Measurements from ENCODE around the gene NADK2.
"Not testable (repeated sequence)": the region's sequence is repeated elsewhere in the genome, so short reads cannot be mapped to it uniquely, and the experiment has no call there.

Gene NADK2

GRCh38 chr5:36241631-36242533 lies at the start of gene NADK2:
NADK2 (minus strand) TSS chr5:36241925; CDS start chr5:36241798, 127 bp downstream.
- peak within 1 kb of the TSS; percentile 73 to 92 for H3K4me3 ChIP-seq (ENCODE audit: low read depth in 1 of 2, low read length in 1 of 2)
- TF ChIP-seq CTCF (IDR thresholded peaks at IDR 0.05), result peak; percentile 78
- peak within 1 kb of the TSS; percentile 86 for H3K27ac ChIP-seq
- H3K27me3 ChIP-seq, result no peaks in the 10 kb centered on the region
- H3K36me3 ChIP-seq, result no peaks in the 10 kb centered on the region
- H3K4me1 ChIP-seq (ENCODE audit: control insufficient read depth in 1 of 2, insufficient read depth in 1 of 2, low read depth in 1 of 2, low read length in 1 of 2), result peaks cover 16 to 19% of the 10 kb centered on the region in 2 experiments
- no peaks in the 10 kb centered on the region for H3K9me3 ChIP-seq

GRCh38 chr5:36285837-36286615 lies 44.3 kb upstream of the NADK2 start:
- Histone ChIP-seq H3K4me1 (ENCODE audit: control insufficient read depth in 1 of 2, insufficient read depth in 1 of 2, low read depth in 1 of 2, low read length in 1 of 2) (no peaks in the 10 kb centered on the region), H3K27ac (no peak overlapping the region), H3K9me3 (no peaks in the 10 kb centered on the region), H3K36me3 (no peaks in the 10 kb centered on the region), H3K4me3 (ENCODE audit: low read depth in 1 of 2, low read length in 1 of 2) (no peak overlapping the region), H3K27me3 (no peaks in the 10 kb centered on the region)
- TF ChIP-seq CTCF (IDR thresholded peaks at IDR 0.05), result no peak

GRCh38 chr5:36283775-36284174 lies 42.0 kb upstream of the NADK2 start:
- H3K4me1 ChIP-seq (ENCODE audit: control insufficient read depth in 1 of 2, insufficient read depth in 1 of 2, low read depth in 1 of 2, low read length in 1 of 2); H3K9me3 ChIP-seq; H3K36me3 ChIP-seq; H3K27me3 ChIP-seq; H3K4me3 ChIP-seq (ENCODE audit: low read depth in 1 of 2, low read length in 1 of 2); H3K27ac ChIP-seq: not testable (repeated sequence)

GRCh38 chr5:36281626-36282025 lies 39.9 kb upstream of the NADK2 start:
- no peak overlapping the region for H3K4me3 ChIP-seq (ENCODE audit: low read depth in 1 of 2, low read length in 1 of 2)
- no peaks in the 10 kb centered on the region for H3K9me3 ChIP-seq
- TF ChIP-seq CTCF (IDR thresholded peaks at IDR 0.05), result no peak
- H3K27me3 ChIP-seq, result no peaks in the 10 kb centered on the region
- H3K36me3 ChIP-seq, result no peaks in the 10 kb centered on the region
- no peaks in the 10 kb centered on the region for H3K4me1 ChIP-seq (ENCODE audit: control insufficient read depth in 1 of 2, insufficient read depth in 1 of 2, low read depth in 1 of 2, low read length in 1 of 2)
- no peak overlapping the region for H3K27ac ChIP-seq

GRCh38 chr5:36279054-36279698 lies 37.5 kb upstream of the NADK2 start:
- TF ChIP-seq CTCF (IDR thresholded peaks at IDR 0.05), result no peak

More at GRCh38 chr5:36279054-36279698, 37.5 kb upstream of the NADK2 start:
- Histone ChIP-seq H3K9me3 (no peaks in the 10 kb centered on the region), H3K36me3 (no peaks in the 10 kb centered on the region), H3K4me1 (ENCODE audit: control insufficient read depth in 1 of 2, insufficient read depth in 1 of 2, low read depth in 1 of 2, low read length in 1 of 2) (no peaks in the 10 kb centered on the region), H3K27me3 (no peaks in the 10 kb centered on the region), H3K27ac (no peak overlapping the region), H3K4me3 (ENCODE audit: low read depth in 1 of 2, low read length in 1 of 2) (no peak overlapping the region)
